GM19193 (cell line): ENCODE measurements around the gene AP2A2.

Source experiments
- POLR2A ChIP-seq: IDR thresholded peaks from 4 replicates; pipeline ENCODE4 v1.6.1; 2011; ENCODE audit not compliant: insufficient read depth, insufficient read length; ENCODE audit errors: extremely low read depth

AP2A2 gene

GRCh38 chr11:971092-971690 lies 45.5 kb downstream of the AP2A2 start:
- TF ChIP-seq POLR2A, result no peak

- no peak for TF ChIP-seq POLR2A
Measured at GRCh38 chr11:971731-972365, 46.2 kb downstream of the AP2A2 start.

- no peak for TF ChIP-seq POLR2A
Measured at GRCh38 chr11:972523-973211, 47.0 kb downstream of the AP2A2 start.

- TF ChIP-seq POLR2A, result no peak
Measured at GRCh38 chr11:973237-973636, 47.6 kb downstream of the AP2A2 start.

- TF ChIP-seq POLR2A, result no peak
Measured at GRCh38 chr11:975827-976226, 50.2 kb downstream of the AP2A2 start.

- TF ChIP-seq POLR2A, result no peak
Measured at GRCh38 chr11:976431-977160, 50.9 kb downstream of the AP2A2 start.

GRCh38 chr11:977830-978720 lies 52.4 kb downstream of the AP2A2 start:
- no peak for TF ChIP-seq POLR2A

GRCh38 chr11:978781-979180 lies 53.1 kb downstream of the AP2A2 start:
- TF ChIP-seq POLR2A, result no peak

- no peak for TF ChIP-seq POLR2A
Measured at GRCh38 chr11:980438-981357, 55.0 kb downstream of the AP2A2 start.

GRCh38 chr11:981764-982163 lies 56.1 kb downstream of the AP2A2 start:
- no peak for TF ChIP-seq POLR2A

- TF ChIP-seq POLR2A, result no peak
Measured at GRCh38 chr11:984546-984945, 58.9 kb downstream of the AP2A2 start.

- no peak for TF ChIP-seq POLR2A
Measured at GRCh38 chr11:985406-985805, 59.7 kb downstream of the AP2A2 start.

GRCh38 chr11:985848-986247 lies 60.2 kb downstream of the AP2A2 start:
- TF ChIP-seq POLR2A, result no peak
